OCI-LY7 (cell line): ENCODE results near the gene SLC35B4. TPM values are rescaled to one million over a fixed set of nuclear protein-coding genes. Genes with fewer than 3 reads are reported as not detected.

Experiments
- BruUV-seq: library from RNA; stranded (reverse); fragments of 400-500 nt; replicated peaks from 2 replicates; lab custom pipeline; 2021; lab: Mats Ljungman, UMichigan
- CTCF ChIA-PET: fragments of 300-600 bp; sonication (Branson Sonifier 250); formaldehyde crosslinking; loops from one replicate; lab custom pipeline; 2022; ENCODE audit warnings: antibody characterized with exemption; ENCODE audit not compliant: unreplicated experiment; lab: Charles Lee
- POLR2A ChIA-PET: fragments of 300-600 bp; sonication (Branson Sonifier 250); formaldehyde crosslinking; loops from one replicate; lab custom pipeline; 2022; ENCODE audit warnings: antibody characterized with exemption; lab: Charles Lee
- DNase-seq: peaks from one replicate; pipeline ENCODE4 v3.0.0-alpha.2; 2015; ENCODE audit warnings: low spot score
- H2AFZ ChIP-seq: fragments of 200-600 bp; sonication (generic), shearing (Covaris generic); 2 replicates; pipeline ENCODE4 v1.6.1; 2014; ENCODE audit warnings: mild to moderate bottlenecking, antibody characterized with exemption, low read length, moderate library complexity
- H3K27ac ChIP-seq: fragments of 200-600 bp; sonication (generic); 2 replicates; pipeline ENCODE4 v1.5.1; 2014; ENCODE audit warnings: mixed run types, low read depth, mild to moderate bottlenecking, moderate library complexity, low read length, inconsistent platforms; ENCODE audit not compliant: poor library complexity, severe bottlenecking
- H3K36me3 ChIP-seq: fragments of 200-600 bp; sonication (generic); 2 replicates; pipeline ENCODE4 v1.6.1; 2014; ENCODE audit warnings: mild to moderate bottlenecking, antibody characterized with exemption, low read length, moderate library complexity, mixed read lengths; ENCODE audit not compliant: insufficient read depth
- H3K4me1 ChIP-seq: fragments of 200-600 bp; sonication (generic); 2 replicates; pipeline ENCODE4 v1.5.1; 2014; ENCODE audit warnings: mild to moderate bottlenecking, low read length; ENCODE audit not compliant: insufficient read depth, poor library complexity, severe bottlenecking
- H3K4me2 ChIP-seq: fragments of 200-600 bp; sonication (generic); 2 replicates; pipeline ENCODE4 v1.6.1; 2014; ENCODE audit warnings: mild to moderate bottlenecking, low read length
- H3K4me3 ChIP-seq: fragments of 200-600 bp; sonication (generic); 2 replicates; pipeline ENCODE4 v1.5.1; 2014; ENCODE audit warnings: mild to moderate bottlenecking, low read depth, low read length; ENCODE audit not compliant: poor library complexity, severe bottlenecking
- H3K79me2 ChIP-seq: fragments of 200-600 bp; sonication (generic); 2 replicates; pipeline ENCODE4 v1.6.1; 2016; ENCODE audit warnings: low read depth, mild to moderate bottlenecking, low read length, moderate library complexity, mixed read lengths; ENCODE audit not compliant: insufficient read depth
- H3K9me2 ChIP-seq: fragments of 200-600 bp; sonication (generic); 2 replicates; pipeline ENCODE4 v1.6.1; 2016; ENCODE audit warnings: mild to moderate bottlenecking, low read length, mixed read lengths; ENCODE audit not compliant: insufficient read depth
- H3K9me3 ChIP-seq: fragments of 200-600 bp; sonication (generic); 2 replicates; pipeline ENCODE4 v1.6.1; 2014; ENCODE audit warnings: mild to moderate bottlenecking, mixed run types, low read length, mixed read lengths
- H4K20me1 ChIP-seq: fragments of 200-600 bp; sonication (generic); 2 replicates; pipeline ENCODE4 v1.6.1; 2014; ENCODE audit warnings: mild to moderate bottlenecking, antibody characterized with exemption, low read length, moderate library complexity, mixed read lengths; ENCODE audit not compliant: insufficient read depth
- CTCF ChIP-seq: fragments of 200-600 bp; sonication (generic); conservative IDR thresholded peaks from 2 replicates; pipeline ENCODE4 v1.5.1; 2014; ENCODE audit warnings: mild to moderate bottlenecking, antibody characterized with exemption, low read length, moderate library complexity, mixed read lengths
- EZH2phosphoT487 ChIP-seq: fragments of 200-600 bp; sonication (generic); IDR thresholded peaks from 2 replicates; pipeline ENCODE4 v1.6.1; 2018; ENCODE audit warnings: low read depth, borderline replicate concordance, mild to moderate bottlenecking, mixed run types, antibody characterized with exemption, low read length, moderate library complexity, mixed read lengths
- intact Hi-C: fragments of 100-400 bp; cut with micrococcal nuclease; formaldehyde crosslinking; loops from one replicate; pipeline ENCODE4 v1.10.0; 2022; ENCODE audit not compliant: unreplicated experiment
- total RNA-seq, 2 experiments: library from RNA; depleted of rRNA in 1 of 2; stranded (reverse); fragments of >200 nt in 1 of 2; shearing (Covaris generic) in 1 of 2; gene quantifications; 2 replicates each; pipeline ENCODE4 v1.2.3, GENCODE V29; 2014 to 2022

SLC35B4 gene
- total RNA-seq, 2 experiments from 2014 or later = 32.3 to 38.1 TPM

GRCh38 chr7:134315679-134316538 lies 821 bp downstream of the SLC35B4 start:
- POLR2A ChIA-PET = interaction anchor here (0.6 to 1.9 kb wide), 11 partner anchors 10 to 270 kb away, joined by 3 to 9 read pairs (median 3); no protein-coding TSS in a partner anchor
- CTCF ChIA-PET = interaction anchor here (0.6 to 1.5 kb wide), 3 partner anchors 22 to 174 kb away, joined by 3 to 4 read pairs (median 4); no protein-coding TSS in a partner anchor
- Histone ChIP-seq H3K9me2 (no peaks in the 10 kb centered on the region), H3K4me1 (peaks cover 14% of the 10 kb centered on the region), H3K9me3 (no peaks in the 10 kb centered on the region), H3K27ac (peak overlapping the region; percentile 9), H4K20me1 (peaks cover 3% of the 10 kb centered on the region; the same call in 1 of the 2 replicates), H3K36me3 (peaks cover 11% of the 10 kb centered on the region), H2AFZ (peak overlapping the region; percentile 95), H3K4me3 (peak overlapping the region; percentile 99), H3K4me2 (peak overlapping the region; percentile 96), H3K79me2 (peaks cover 16% of the 10 kb centered on the region; the same call in 1 of the 2 replicates)
- DNase-seq = peak; percentile 23
- no TSS peak for BruUV-seq
- intact Hi-C loops = loop anchor here (2.0 to 5.0 kb wide), 2 partner anchors 69 to 269 kb away; no protein-coding TSS in a partner anchor
- TF ChIP-seq EZH2phosphoT487 = no peak
- TF ChIP-seq CTCF = no peak

GRCh38 chr7:134313543-134313942 lies 3.2 kb downstream of the SLC35B4 start:
- intact Hi-C loops = no loop called here
- peaks cover 14% of the 10 kb centered on the region for H3K4me1 ChIP-seq
- H3K9me2 ChIP-seq = no peaks in the 10 kb centered on the region
- DNase-seq = no peak
- peaks cover 16% of the 10 kb centered on the region; the same call in 1 of the 2 replicates for H3K79me2 ChIP-seq
- no peaks in the 10 kb centered on the region for H3K9me3 ChIP-seq
- H2AFZ ChIP-seq = no peak overlapping the region
- H3K4me3 ChIP-seq = no peak overlapping the region
- H4K20me1 ChIP-seq = peaks cover 3% of the 10 kb centered on the region; the same call in 1 of the 2 replicates
- H3K4me2 ChIP-seq = no peak overlapping the region
- TF ChIP-seq EZH2phosphoT487 = no peak
- no peak for TF ChIP-seq CTCF
- H3K36me3 ChIP-seq = peaks cover 15% of the 10 kb centered on the region
- no peak overlapping the region for H3K27ac ChIP-seq
- CTCF ChIA-PET = interaction anchor here (0.5 kb wide), 1 partner anchor 1304 kb away, joined by 3 read pairs; no protein-coding TSS in a partner anchor
- POLR2A ChIA-PET = interaction anchor here (0.6 to 2.2 kb wide), 4 partner anchors 9 to 849 kb away, joined by 3 to 9 read pairs (median 6); no protein-coding TSS in a partner anchor
- no TSS peak for BruUV-seq
